Measurements from ENCODE around the gene NOS1AP.

Gene NOS1AP

GRCh38 chr1:162304736-162305135 lies 235.2 kb downstream of the NOS1AP start:
- no peak for DNase-seq

DNA sequence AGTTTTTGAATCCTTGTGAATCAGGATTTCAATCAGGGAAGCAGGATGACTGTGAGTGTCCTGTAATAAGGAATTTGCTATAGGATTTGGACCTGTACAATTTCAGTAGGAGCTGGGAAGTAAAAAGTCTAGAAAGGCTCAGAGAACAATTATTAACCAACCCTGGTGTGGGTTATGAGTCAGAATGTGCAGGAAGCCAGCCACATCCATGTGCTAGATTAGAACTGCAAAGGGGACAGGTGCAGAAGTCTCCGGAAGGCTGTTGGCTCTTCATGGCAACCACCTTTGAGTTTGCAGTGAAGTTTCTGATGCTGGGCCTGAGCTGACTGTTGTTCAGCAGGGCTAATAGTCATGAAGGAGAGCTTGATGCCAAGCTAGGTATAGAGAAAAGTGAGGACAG lies 236.5 kb downstream of the NOS1AP start:
- no peak for DNase-seq

- no peak for DNase-seq
These were observed 240.8 kb downstream of the NOS1AP start for GRCh38 chr1:162310337-162310736.

GRCh38 chr1:162314206-162314605 lies 244.7 kb downstream of the NOS1AP start:
- no peak for DNase-seq

DNA sequence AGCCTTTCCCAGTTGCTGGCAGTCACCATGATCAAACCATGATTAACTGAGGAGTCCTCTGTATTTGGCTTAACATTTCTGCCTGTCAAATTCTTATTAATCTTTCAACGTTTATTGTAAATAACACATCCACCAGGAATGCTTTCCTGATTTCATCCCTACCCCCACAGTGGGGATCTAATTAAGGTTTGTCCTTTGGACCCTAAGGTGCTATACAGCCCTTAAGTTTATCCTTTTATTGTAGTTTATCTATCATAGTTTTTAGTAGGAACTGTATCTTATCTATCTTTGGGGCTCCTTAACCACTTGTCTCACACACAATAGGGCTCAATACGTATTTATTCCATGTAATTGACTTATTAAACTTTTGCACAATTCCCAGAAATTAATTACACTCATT lies 246.2 kb downstream of the NOS1AP start:
- DNase-seq: no peak

DNA sequence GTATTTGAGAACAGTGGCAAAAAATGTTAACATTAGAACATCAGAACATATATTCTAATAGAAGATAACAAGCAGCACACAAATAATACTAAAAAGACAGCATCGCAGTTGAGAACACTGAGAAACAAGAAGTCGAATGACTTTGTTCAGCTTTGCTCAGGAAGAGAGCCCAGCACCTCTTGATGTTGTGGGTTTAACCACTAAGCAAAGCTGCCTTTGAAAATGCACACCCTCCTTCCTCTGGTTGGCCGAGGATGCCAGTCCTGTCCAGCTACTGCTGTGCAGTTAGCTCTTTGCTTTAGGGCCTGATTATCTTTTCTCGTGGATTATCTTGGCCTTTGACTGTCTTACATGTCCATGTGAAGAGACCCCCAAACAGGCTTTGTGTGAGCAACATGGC lies 246.7 kb downstream of the NOS1AP start:
- DNase-seq: no peak

GRCh38 chr1:162317621-162318020 lies 248.1 kb downstream of the NOS1AP start:
- DNase-seq: no peak

DNA sequence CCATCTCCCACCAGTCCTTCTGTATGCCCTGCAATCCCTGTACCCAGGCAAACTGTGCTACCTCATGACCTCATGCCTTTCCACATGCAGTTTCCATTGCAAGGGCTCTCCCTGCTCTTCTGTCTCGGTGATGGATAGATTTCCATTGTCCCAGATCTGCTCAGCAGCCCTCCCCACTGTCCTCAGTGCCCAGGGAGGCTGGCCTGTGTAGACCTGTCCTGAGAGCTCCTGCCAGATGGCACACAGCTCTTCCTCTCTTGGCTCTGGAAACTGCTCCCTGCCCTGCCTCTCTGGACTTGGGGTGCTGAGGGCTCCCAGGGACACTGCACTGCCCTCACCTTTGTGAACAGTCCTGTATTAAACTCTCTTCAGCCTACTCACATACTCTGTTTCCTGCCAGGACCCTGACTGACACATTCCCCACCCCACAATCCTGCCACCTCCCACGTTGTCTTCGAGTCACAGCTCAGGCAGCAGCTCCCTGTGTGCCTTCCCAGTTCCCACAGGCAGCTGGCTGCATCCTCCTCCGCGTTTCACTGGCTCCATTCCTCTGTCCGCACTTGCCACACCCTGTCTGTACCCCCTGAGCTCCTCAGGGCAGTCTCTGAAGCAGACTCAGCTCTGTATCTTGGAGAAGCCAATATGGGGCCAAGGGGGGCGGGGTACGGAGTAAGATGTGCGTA lies 250.1 kb downstream of the NOS1AP start:
- DNase-seq: no peak

GRCh38 chr1:162321809-162322422 lies 252.4 kb downstream of the NOS1AP start:
- no peak for DNase-seq

- no peak for DNase-seq
These were observed 253.5 kb downstream of the NOS1AP start for GRCh38 chr1:162323023-162323422.

DNA sequence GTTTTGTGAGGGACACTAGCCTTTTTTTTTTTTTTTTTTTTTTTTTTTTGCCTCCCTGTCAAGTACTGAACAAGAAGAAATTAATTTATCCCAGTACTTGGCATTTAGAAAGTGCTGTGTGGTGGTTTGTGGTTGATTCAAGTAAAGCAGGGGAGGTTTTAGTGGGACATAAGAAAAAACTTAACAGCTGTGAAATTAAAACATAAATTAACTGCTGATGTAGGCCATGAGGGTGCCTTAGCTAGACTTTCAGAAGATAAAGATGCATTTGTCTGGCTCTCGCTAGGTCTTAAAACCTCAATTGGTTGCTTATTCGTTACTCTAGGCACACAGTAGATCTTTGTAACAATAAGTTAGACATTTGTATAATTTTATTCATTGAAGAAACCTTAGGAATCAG lies 254.9 kb downstream of the NOS1AP start:
- no peak for DNase-seq

- no peak for DNase-seq
These were observed 257.1 kb downstream of the NOS1AP start for GRCh38 chr1:162326559-162326958.

DNA sequence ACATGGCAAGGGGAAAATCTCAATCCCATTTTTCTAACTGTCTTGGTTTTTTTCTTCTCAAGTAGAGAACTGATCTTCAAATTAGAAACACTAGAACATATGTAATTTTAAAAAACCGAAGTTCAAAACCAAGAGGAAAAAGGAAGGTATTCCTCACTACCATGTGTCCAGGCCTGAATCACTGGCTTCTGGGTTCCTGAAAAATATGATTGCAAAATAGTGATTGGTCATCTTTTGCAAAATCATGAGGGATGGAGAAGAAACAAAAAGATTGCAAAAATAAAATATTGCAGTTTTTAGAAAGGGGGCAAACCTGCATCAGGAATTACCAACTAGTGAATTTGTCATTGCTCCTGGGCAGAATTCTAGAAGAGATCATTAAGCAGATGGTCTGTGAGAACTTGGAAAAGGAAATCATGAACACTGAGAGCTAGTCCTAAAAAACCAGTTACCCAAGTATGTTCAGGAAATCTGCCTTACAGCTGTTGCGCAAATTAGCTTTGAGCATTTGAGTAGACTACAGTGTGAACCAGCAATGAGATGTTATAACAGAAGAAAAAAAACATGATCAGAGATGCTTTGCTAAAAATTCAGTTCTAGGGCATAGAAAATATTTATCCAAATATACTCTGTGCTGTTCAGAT lies 257.8 kb downstream of the NOS1AP start:
- DNase-seq: no peak

- no peak for DNase-seq
These were observed 258.3 kb downstream of the NOS1AP start for GRCh38 chr1:162327788-162328165.

GRCh38 chr1:162328512-162328911 lies 259.0 kb downstream of the NOS1AP start:
- DNase-seq: no peak

DNA sequence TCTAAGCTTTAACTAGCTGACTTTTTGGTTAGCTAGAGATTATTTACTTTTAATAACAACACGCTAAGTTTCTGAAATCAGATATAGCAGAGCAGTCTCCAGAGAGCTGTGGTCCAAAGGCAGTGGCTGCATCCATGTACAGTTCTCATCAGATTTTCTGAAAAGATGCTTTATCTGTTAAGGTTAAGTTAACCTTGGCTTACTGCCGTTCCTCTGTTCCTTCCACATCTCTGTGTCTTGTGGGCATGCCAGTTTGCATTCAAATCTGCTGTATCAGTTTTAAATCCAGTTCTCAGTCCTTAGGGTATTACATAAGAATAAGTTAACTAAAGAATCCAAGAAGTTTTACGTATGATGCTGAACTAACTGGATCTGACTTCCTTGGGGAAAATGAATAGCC lies 260.3 kb downstream of the NOS1AP start:
- DNase-seq: no peak

GRCh38 chr1:162333991-162334390 lies 264.5 kb downstream of the NOS1AP start:
- no peak for DNase-seq

GRCh38 chr1:162335126-162335525 lies 265.6 kb downstream of the NOS1AP start:
- no peak for DNase-seq

- no peak for DNase-seq
These were observed 267.3 kb downstream of the NOS1AP start for GRCh38 chr1:162336621-162337285.

DNA sequence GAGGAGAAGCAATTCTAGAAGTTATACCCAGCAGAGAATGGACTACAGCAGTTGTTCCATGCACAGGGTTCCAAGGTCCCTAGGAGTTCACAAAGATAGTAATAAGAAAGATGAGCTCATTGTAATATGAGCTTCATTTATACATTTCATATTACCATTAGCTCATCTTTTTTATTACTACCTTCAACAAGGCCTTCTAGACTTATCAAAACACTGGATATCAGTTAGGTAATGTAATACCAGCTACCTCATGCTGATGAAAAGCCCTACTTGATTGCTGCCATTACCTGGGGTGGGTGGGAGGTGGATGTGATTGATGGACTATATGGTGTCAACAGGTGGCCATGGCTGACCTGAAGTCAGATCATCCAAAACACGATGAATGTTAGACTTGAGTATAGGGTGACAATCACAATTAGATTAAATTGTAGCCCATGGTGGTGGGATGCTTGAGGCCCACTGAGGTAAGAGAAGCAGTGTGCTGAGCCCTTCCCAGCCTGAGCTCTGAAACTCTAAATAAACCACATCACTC lies 273.0 kb downstream of the NOS1AP start:
- DNase-seq: no peak

GRCh38 chr1:162343470-162343869 lies 274.0 kb downstream of the NOS1AP start:
- DNase-seq: no peak

GRCh38 chr1:162347281-162347680 lies 277.8 kb downstream of the NOS1AP start:
- DNase-seq: no peak

DNA sequence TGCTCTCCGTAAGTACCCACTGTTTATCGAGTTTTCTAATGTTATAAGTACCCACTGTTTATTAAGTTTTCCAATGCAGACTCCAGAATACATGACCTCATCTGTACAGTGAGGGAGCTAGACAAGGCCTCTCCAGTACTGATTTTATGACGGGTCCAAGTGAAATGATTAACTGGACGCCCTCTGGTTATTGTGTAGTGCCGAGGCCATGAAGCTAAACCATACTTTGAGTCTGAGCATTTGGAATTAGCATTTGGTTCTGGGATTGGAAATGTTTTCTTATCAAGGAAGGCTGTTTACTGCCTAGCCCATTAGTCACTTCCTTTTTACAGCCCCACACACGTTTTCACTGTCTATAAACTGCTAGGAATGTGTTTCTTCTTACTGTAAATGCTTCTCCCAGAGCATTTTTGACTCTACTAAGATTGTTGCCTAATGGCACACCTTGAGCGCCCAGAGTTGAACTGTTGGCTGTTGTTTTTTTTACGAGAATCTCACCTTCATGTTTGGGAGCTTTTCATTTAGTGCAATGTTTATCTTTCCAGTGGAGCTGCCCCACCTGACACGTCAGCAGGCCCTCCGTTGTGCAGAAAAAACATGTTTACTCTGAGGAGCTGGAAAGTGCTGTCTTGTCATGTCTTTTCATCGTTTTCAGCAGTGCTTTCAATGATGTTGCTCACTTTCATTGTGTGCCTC lies 280.3 kb downstream of the NOS1AP start:
- DNase-seq: no peak

Data from stimulated activated CD8-positive, alpha-beta memory T cell treated with anti-CD3 and anti-CD28 coated beads, Interleukin-4, amount 100 ng/mL, for 48 hours (primary cell).